Body of pancreas (tissue), 4 donors: ENCODE results near the gene CCDC50. TPM values are rescaled to one million over a fixed set of nuclear protein-coding genes. Genes with fewer than 3 reads are reported as not detected.

Experiments
- ATAC-seq: fragments of 150-250 bp; one replicate; pipeline ENCODE4 v1.9.1; 2016
- DNase-seq, 4 donors: peaks; one replicate each; pipeline ENCODE4 v3.0.0-alpha.2; 2019
- H3K27ac ChIP-seq, 4 donors: fragments of 200-600 bp; sonication (generic); 1 replicate in 3 of 4; 2 replicates in 1 of 4; pipeline versions ENCODE4 v1.5.1 to v1.6.1; 2016 to 2019; ENCODE audit warnings: mild to moderate bottlenecking in 1 of 4, mixed read lengths in 1 of 4, moderate library complexity in 1 of 4
- H3K27me3 ChIP-seq, 2 donors: fragments of 200-600 bp; sonication (generic); one replicate each; pipeline ENCODE4 v1.6.0; 2016; ENCODE audit warnings: mild to moderate bottlenecking in 1 of 2
- H3K36me3 ChIP-seq, 2 donors: fragments of 200-600 bp; sonication (generic); replicated peaks in 1 of 2; 2 replicates each; pipeline ENCODE4 v1.5.1; 2016; ENCODE audit warnings: low read depth in 2 of 2; ENCODE audit not compliant: insufficient read depth in 1 of 2
- H3K4me1 ChIP-seq: fragments of 200-600 bp; sonication (generic); one replicate; pipeline ENCODE4 v1.6.0; 2016
- H3K4me3 ChIP-seq, 2 donors: fragments of 200-600 bp; sonication (generic); 1 replicate in 1 of 2; 2 replicates in 1 of 2; pipeline ENCODE4 v1.5.1; 2016 to 2019
- H3K9me3 ChIP-seq, 3 donors: fragments of 200-600 bp; sonication (generic); 1 replicate in 2 of 3; 2 replicates in 1 of 3; pipeline ENCODE4 v1.5.1; 2016
- CTCF ChIP-seq, 7 experiments: fragments of 450-650 bp in 4 of 7; fragments of 200-600 bp in 3 of 7; sonication (generic) in 3 of 7; IDR thresholded peaks; one replicate each; pipeline ENCODE4 v1.5.1; 2016 to 2019; ENCODE audit warnings: antibody characterized with exemption in 7 of 7
- POLR2A ChIP-seq, 3 donors: fragments of 450-650 bp; IDR thresholded peaks; one replicate each; pipeline ENCODE4 v1.6.1; 2016; ENCODE audit warnings: antibody characterized with exemption in 3 of 3, mild to moderate bottlenecking in 2 of 3
- WGBS, 2 donors: methylation state at CpG; one replicate each; pipeline ENCODE4 v1.1.5; 2017; 5-methylcytosine and 5-hydroxymethylcytosine counted together
- intact Hi-C: fragments of 100-400 bp; cut with DNase I; formaldehyde crosslinking; loops from one replicate; pipeline ENCODE4 v1.15.1; 2023
- total RNA-seq, 2 donors: library from RNA; depleted of rRNA; stranded (reverse); fragments of >200 nt; gene quantifications; one replicate each; pipeline ENCODE4 v1.1.0, GENCODE V29; 2016

Gene CCDC50
- total RNA-seq, 2 donors from 2014 or later = 51.1 to 89.3 TPM

GRCh38 chr3:191361456-191361855, 32.3 kb downstream of the CCDC50 start:
- no peak overlapping the region for H3K27ac ChIP-seq
- no peak for ATAC-seq
- TF ChIP-seq CTCF (IDR thresholded peaks at IDR 0.05) (no peak), POLR2A (IDR thresholded peaks at IDR 0.05) (no peak)
- DNase-seq = no peak
- intact Hi-C loops = no loop called here
- H3K9me3 ChIP-seq = no peaks in the 10 kb centered on the region
- no peak overlapping the region for H3K4me3 ChIP-seq
- H3K27me3 ChIP-seq = no peaks in the 10 kb centered on the region
- peaks cover 18% of the 10 kb centered on the region for H3K4me1 ChIP-seq
- 96 to 100% methylated on average over 1 of the region's 1 CpG for WGBS, 2 donors
- peaks cover 0 to 12% of the 10 kb centered on the region in 2 donors for H3K36me3 ChIP-seq

- no peak for ATAC-seq
- Histone ChIP-seq H3K36me3 (peaks cover 0 to 12% of the 10 kb centered on the region in 2 donors), H3K4me3 (no peak overlapping the region), H3K27ac (no peak overlapping the region), H3K9me3 (no peaks in the 10 kb centered on the region), H3K4me1 (peaks cover 12% of the 10 kb centered on the region), H3K27me3 (no peaks in the 10 kb centered on the region)
- 63 to 65% methylated on average over 4 of the region's 4 CpGs for WGBS, 2 donors
- DNase-seq = no peak
- TF ChIP-seq POLR2A (IDR thresholded peaks at IDR 0.05) = no peak
- no peak for TF ChIP-seq CTCF (IDR thresholded peaks at IDR 0.05)
- intact Hi-C loops = no loop called here
Measured at GRCh38 chr3:191362037-191362436, 32.8 kb downstream of the CCDC50 start.

- intact Hi-C loops = no loop called here
- H3K4me3 ChIP-seq = no peak overlapping the region
- H3K27me3 ChIP-seq = no peaks in the 10 kb centered on the region
- DNase-seq (no peak), ATAC-seq (no peak)
- H3K36me3 ChIP-seq = peaks cover 0 to 12% of the 10 kb centered on the region in 2 donors
- TF ChIP-seq CTCF (IDR thresholded peaks at IDR 0.05) = no peak
- TF ChIP-seq POLR2A (IDR thresholded peaks at IDR 0.05) = no peak
- WGBS, 2 donors = 91 to 92% methylated on average over 2 of the region's 2 CpGs
- no peak overlapping the region for H3K27ac ChIP-seq
- H3K9me3 ChIP-seq = no peaks in the 10 kb centered on the region
- peaks cover 9% of the 10 kb centered on the region for H3K4me1 ChIP-seq
Measured at GRCh38 chr3:191362524-191363090, 33.4 kb downstream of the CCDC50 start.

GRCh38 chr3:191363221-191363620, 34.0 kb downstream of the CCDC50 start:
- 95 to 97% methylated on average over 4 of the region's 4 CpGs for WGBS, 2 donors
- no peak for ATAC-seq
- Histone ChIP-seq H3K4me3 (no peak overlapping the region), H3K4me1 (peaks cover 9% of the 10 kb centered on the region), H3K27me3 (no peaks in the 10 kb centered on the region), H3K36me3 (peaks cover 0 to 12% of the 10 kb centered on the region in 2 donors), H3K27ac (no peak overlapping the region), H3K9me3 (no peaks in the 10 kb centered on the region)
- intact Hi-C loops = no loop called here
- no peak for DNase-seq
- TF ChIP-seq CTCF (IDR thresholded peaks at IDR 0.05) = no peak
- no peak for TF ChIP-seq POLR2A (IDR thresholded peaks at IDR 0.05)

- intact Hi-C loops = no loop called here
- TF ChIP-seq CTCF (IDR thresholded peaks at IDR 0.05) = no peak
- no peak for TF ChIP-seq POLR2A (IDR thresholded peaks at IDR 0.05)
- WGBS, 2 donors = 81 to 83% methylated on average over 2 of the region's 2 CpGs
Measured at GRCh38 chr3:191366675-191367074, 37.5 kb downstream of the CCDC50 start.

More at GRCh38 chr3:191366675-191367074, 37.5 kb downstream of the CCDC50 start:
- H3K36me3 ChIP-seq = peaks cover 0 to 12% of the 10 kb centered on the region in 2 donors
- DNase-seq = no peak
- no peak overlapping the region for H3K4me3 ChIP-seq
- no peaks in the 10 kb centered on the region for H3K27me3 ChIP-seq
- no peak for ATAC-seq
- H3K27ac ChIP-seq = no peak overlapping the region
- H3K4me1 ChIP-seq = no peaks in the 10 kb centered on the region
- no peaks in the 10 kb centered on the region for H3K9me3 ChIP-seq
